Hair follicular keratinocyte (primary cell): Measurements from ENCODE around the gene KRTAP9-9. TPM values are rescaled to one million over a fixed set of nuclear protein-coding genes. Genes with fewer than 3 reads are reported as not detected.

Experiments
- total RNA-seq: library from RNA; depleted of rRNA; stranded (reverse); fragments of >200 nt; gene quantifications from 2 replicates; pipeline ENCODE4 v1.2.3, GENCODE V29; 2015

KRTAP9-9 gene
- total RNA-seq = not detected in 2 replicates

GRCh38 chr17:41255381-41256290 lies at the start of gene KRTAP9-9:
KRTAP9-9 (plus strand) TSS chr17:41255384.

DNA sequence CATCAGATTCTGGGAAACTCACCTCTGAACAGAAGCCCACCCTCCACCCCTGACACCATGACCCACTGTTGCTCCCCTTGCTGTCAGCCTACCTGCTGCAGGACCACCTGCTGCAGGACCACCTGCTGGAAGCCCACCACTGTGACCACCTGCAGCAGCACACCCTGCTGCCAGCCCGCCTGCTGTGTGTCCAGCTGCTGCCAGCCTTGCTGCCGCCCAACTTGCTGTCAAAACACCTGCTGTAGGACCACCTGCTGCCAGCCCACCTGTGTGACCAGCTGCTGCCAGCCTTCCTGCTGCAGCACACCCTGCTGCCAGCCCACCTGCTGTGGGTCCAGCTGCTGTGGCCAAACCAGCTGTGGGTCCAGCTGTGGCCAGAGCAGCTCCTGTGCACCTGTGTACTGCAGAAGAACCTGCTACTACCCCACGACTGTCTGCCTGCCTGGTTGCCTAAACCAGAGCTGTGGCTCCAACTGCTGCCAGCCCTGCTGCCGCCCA lies 28.5 kb upstream of the KRTAP9-9 start, which contains the start of gene KRTAP9-2:
KRTAP9-2 (plus strand) TSS at position 51 of the 498 bp plus-strand sequence; CDS start at position 58, 7 bp downstream.

DNA sequence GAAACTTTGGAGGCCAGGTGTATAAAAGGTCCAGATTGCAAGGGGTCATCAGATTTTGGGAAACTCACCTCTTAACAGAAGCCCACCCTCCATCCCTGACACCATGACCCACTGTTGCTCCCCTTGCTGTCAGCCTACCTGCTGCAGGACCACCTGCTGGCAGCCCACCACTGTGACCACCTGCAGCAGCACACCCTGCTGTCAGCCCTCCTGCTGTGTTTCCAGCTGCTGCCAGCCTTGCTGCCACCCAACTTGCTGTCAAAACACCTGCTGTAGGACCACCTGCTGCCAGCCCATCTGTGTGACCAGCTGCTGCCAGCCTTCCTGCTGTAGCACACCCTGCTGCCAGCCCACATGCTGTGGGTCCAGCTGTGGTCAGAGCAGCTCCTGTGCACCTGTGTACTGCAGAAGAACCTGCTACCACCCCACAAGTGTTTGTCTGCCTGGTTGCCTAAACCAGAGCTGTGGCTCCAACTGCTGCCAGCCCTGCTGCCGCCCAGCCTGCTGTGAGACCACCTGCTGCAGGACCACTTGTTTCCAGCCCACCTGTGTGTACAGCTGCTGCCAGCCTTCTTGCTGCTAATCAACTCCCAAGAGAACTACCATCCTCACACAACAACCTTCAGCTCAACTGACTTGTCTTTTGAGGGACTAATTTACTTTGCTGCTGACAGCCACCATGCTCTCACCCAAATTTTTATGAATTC lies 22.6 kb upstream of the KRTAP9-9 start, which contains the start of gene KRTAP9-3:
KRTAP9-3 (plus strand) TSS at position 51 of the 707 bp plus-strand sequence; CDS start at position 104, 53 bp downstream.

DNA sequence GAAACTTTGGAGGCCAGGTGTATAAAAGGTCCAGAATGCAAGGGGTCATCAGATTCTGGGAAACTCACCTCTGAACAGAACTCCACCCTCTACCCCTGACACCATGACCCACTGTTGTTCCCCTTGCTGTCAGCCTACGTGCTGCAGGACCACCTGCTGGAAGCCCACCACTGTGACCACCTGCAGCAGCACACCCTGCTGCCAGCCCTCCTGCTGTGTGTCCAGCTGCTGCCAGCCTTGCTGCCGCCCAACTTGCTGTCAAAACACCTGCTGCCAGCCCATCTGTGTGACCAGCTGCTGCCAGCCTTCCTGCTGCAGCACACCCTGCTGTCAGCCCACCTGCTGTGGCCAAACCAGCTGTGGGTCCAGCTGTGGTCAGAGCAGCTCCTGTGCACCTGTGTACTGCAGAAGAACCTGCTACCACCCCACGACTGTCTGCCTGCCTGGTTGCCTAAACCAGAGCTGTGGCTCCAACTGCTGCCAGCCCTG lies 17.2 kb upstream of the KRTAP9-9 start, which contains the start of gene KRTAP9-8:
KRTAP9-8 (plus strand) TSS at position 51 of the 489 bp plus-strand sequence; CDS start at position 104, 53 bp downstream.

DNA sequence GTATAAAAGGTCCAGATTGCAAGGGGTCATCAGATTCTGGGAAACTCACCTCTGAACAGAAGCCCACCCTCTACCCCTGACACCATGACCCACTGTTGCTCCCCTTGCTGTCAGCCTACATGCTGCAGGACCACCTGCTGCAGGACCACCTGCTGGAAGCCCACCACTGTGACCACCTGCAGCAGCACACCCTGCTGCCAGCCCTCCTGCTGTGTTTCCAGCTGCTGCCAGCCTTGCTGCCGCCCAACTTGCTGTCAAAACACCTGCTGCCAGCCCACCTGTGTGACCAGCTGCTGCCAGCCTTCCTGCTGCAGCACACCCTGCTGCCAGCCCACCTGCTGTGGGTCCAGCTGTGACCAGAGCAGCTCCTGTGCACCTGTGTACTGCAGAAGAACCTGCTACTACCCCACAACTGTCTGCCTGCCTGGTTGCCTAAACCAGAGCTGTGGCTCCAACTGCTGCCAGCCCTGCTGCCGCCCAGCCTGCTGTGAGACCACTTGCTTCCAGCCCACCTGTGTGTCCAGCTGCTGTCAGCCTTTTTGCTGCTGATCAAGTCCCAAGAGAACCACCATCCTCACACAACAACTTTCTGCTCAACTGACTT lies 5.4 kb upstream of the KRTAP9-9 start, which contains the start of gene KRTAP9-4:
KRTAP9-4 (plus strand) TSS at position 51 of the 604 bp plus-strand sequence; CDS start at position 85, 34 bp downstream.

GRCh38 chr17:41265078-41265477 lies 9.9 kb downstream of the KRTAP9-9 start, which contains the start of gene KRTAP9-6:
KRTAP9-6 (plus strand) TSS chr17:41265378; CDS start chr17:41265378, 0 bp downstream.

DNA sequence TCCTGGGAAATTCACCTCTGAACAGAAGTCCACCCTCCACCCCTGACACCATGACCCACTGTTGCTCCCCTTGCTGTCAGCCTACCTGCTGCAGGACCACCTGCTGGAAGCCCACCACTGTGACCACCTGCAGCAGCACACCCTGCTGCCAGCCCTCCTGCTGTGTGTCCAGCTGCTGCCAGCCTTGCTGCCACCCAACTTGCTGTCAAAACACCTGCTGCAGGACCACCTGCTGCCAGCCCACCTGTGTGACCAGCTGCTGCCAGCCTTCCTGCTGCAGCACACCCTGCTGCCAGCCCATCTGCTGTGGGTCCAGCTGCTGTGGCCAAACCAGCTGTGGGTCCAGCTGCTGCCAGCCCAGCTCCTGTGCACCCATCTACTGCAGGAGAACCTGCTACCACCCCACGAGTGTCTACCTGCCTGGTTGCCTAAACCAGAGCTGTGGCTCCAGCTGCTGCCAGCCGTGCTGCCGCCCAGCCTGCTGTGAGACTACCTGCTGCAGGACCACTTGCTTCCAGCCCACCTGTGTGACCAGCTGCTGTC lies 20.5 kb downstream of the KRTAP9-9 start, which contains the start of gene KRTAP9-7:
KRTAP9-7 (plus strand) TSS at position 51 of the 543 bp plus-strand sequence; CDS start at position 51, 0 bp downstream.

DNA sequence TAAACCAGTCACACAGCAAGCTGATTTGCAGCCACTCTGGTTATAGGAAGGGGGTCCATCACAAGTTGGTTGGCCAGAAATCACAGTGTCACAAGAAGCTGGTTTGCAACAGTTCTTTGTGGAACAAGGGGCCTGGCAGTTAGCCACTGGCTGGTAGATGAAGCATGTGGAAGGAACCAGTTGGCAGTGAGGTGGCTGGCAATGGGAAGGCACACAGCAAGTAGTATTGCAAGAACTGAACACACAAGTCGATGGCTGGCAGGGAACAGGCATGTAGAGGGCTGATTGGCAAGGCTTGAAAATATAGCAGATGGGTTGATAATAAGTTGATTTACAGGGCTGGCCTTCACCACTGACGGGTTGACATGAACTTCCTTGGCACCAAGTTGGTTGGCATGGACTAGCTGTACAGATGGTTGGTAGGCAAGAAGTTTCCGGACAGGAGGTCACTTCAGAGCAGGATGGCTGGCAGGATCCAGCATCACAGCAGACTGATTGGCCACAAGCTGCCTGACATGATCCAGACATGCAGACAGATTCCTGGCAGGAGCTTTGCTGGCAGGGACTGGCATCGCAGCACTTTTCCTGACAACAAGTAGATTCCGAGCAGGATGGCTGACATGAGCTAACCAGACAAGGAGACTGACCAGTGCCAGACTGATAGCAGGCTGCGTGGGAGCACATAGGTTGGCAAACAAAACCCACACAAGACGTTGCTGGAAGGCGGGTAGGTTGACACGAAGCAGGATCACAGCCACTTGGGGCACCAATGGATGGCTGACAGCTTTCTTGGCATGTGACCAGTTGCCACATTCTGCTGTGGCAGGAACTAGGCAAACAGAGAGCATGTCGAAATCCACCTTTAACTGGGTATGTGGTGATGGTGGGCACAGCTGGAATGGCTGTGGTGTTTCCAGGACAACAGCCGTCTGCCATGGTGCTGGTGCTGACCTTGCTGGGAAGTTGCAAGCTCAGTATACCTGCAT lies 47.0 kb downstream of the KRTAP9-9 start, which contains the start of gene KRTAP29-1:
KRTAP29-1 (minus strand) TSS at position 936 of the 986 bp plus-strand sequence; CDS start at position 936, 0 bp downstream.

Other genes starting within 250 kb of the KRTAP9-9 start
- not detected in 2 replicates for gene KRTAP3-1, start 246.3 kb upstream of the KRTAP9-9 start, total RNA-seq
- not detected in 2 replicates for gene KRTAP1-5, start 228.2 kb upstream of the KRTAP9-9 start, total RNA-seq
- gene KRTAP1-4, start 225.2 kb upstream of the KRTAP9-9 start, total RNA-seq = not detected in 2 replicates
- gene KRTAP1-3, start 220.5 kb upstream of the KRTAP9-9 start, total RNA-seq = not detected in 2 replicates
- not detected in 2 replicates for gene KRTAP1-1, start 213.9 kb upstream of the KRTAP9-9 start, total RNA-seq
- gene KRTAP2-1, start 208.1 kb upstream of the KRTAP9-9 start, total RNA-seq = not detected in 2 replicates
- gene KRTAP2-2, start 200.2 kb upstream of the KRTAP9-9 start, total RNA-seq = not detected in 2 replicates
- 0.15 and 0.62 TPM in 2 replicates for gene KRTAP2-3, start 195.3 kb upstream of the KRTAP9-9 start, total RNA-seq
- not detected in 2 replicates for gene KRTAP2-4, start 189.5 kb upstream of the KRTAP9-9 start, total RNA-seq
- not detected in 2 replicates for gene KRTAP4-7, start 171.2 kb upstream of the KRTAP9-9 start, total RNA-seq
- not detected in 2 replicates for gene KRTAP4-8, start 157.2 kb upstream of the KRTAP9-9 start, total RNA-seq
- gene KRTAP4-16, start 153.2 kb upstream of the KRTAP9-9 start, total RNA-seq = not detected in 2 replicates
- not detected in 2 replicates for gene KRTAP4-9, start 150.0 kb upstream of the KRTAP9-9 start, total RNA-seq
- not detected in 2 replicates for gene KRTAP4-11, start 137.0 kb upstream of the KRTAP9-9 start, total RNA-seq
- not detected in 2 replicates for gene KRTAP4-12, start 131.2 kb upstream of the KRTAP9-9 start, total RNA-seq
- gene KRTAP4-6, start 114.8 kb upstream of the KRTAP9-9 start, total RNA-seq = not detected in 2 replicates
- gene KRTAP4-5, start 105.6 kb upstream of the KRTAP9-9 start, total RNA-seq = not detected in 2 replicates
- gene KRTAP4-4, start 94.6 kb upstream of the KRTAP9-9 start, total RNA-seq = not detected in 2 replicates
- not detected in 2 replicates for gene KRTAP4-3, start 87.2 kb upstream of the KRTAP9-9 start, total RNA-seq
- gene KRTAP4-2, start 77.2 kb upstream of the KRTAP9-9 start, total RNA-seq = not detected in 2 replicates
- not detected in 2 replicates for gene KRTAP4-1, start 70.5 kb upstream of the KRTAP9-9 start, total RNA-seq
- not detected in 2 replicates for gene KRTAP9-1, start 65.5 kb upstream of the KRTAP9-9 start, total RNA-seq
- gene KRTAP9-2, start 28.7 kb upstream of the KRTAP9-9 start, total RNA-seq = not detected in 2 replicates
- not detected in 2 replicates for gene KRTAP9-3, start 22.9 kb upstream of the KRTAP9-9 start, total RNA-seq
- gene KRTAP9-8, start 17.4 kb upstream of the KRTAP9-9 start, total RNA-seq = not detected in 2 replicates
- not detected in 2 replicates for gene KRTAP9-4, start 5.7 kb upstream of the KRTAP9-9 start, total RNA-seq
- not detected in 2 replicates for gene KRTAP9-6, start 10.0 kb downstream of the KRTAP9-9 start, total RNA-seq
- gene KRTAP9-7, start 20.3 kb downstream of the KRTAP9-9 start, total RNA-seq = not detected in 2 replicates
- not detected in 2 replicates for gene KRTAP29-1, start 47.5 kb downstream of the KRTAP9-9 start, total RNA-seq
- gene KRTAP16-1, start 53.9 kb downstream of the KRTAP9-9 start, total RNA-seq = not detected in 2 replicates
- not detected in 2 replicates for gene KRTAP17-1, start 60.3 kb downstream of the KRTAP9-9 start, total RNA-seq
- gene KRT33A, start 95.4 kb downstream of the KRTAP9-9 start, total RNA-seq = not detected in 2 replicates
- 0.47 TPM in 1 of 2 replicates, not detected in the other for gene KRT33B, start 114.4 kb downstream of the KRTAP9-9 start, total RNA-seq
- gene KRT34, start 126.9 kb downstream of the KRTAP9-9 start, total RNA-seq = 3.3 and 6.6 TPM in 2 replicates
- gene KRT31, start 142.2 kb downstream of the KRTAP9-9 start, total RNA-seq = 0.23 TPM in 1 of 2 replicates, not detected in the other
- not detected in 2 replicates for gene KRT37, start 169.2 kb downstream of the KRTAP9-9 start, total RNA-seq
- gene KRT38, start 185.6 kb downstream of the KRTAP9-9 start, total RNA-seq = not detected in 2 replicates
- gene KRT32, start 212.0 kb downstream of the KRTAP9-9 start, total RNA-seq = 0.30 TPM in 1 of 2 replicates, not detected in the other
- gene KRT35, start 225.8 kb downstream of the KRTAP9-9 start, total RNA-seq = not detected in 2 replicates
- not detected in 2 replicates for gene KRT36, start 234.5 kb downstream of the KRTAP9-9 start, total RNA-seq